Measurements from ENCODE around the gene RAI1. TPM values are rescaled to one million over a fixed set of nuclear protein-coding genes. Genes with fewer than 3 reads are reported as not detected.

Gene RAI1
- total and polyA plus RNA-seq, 2 of the 13 experiments (the other 11 are each of a cell fraction or from before 2014, with no cell fraction given): 3.4 to 5.2 TPM

DNA sequence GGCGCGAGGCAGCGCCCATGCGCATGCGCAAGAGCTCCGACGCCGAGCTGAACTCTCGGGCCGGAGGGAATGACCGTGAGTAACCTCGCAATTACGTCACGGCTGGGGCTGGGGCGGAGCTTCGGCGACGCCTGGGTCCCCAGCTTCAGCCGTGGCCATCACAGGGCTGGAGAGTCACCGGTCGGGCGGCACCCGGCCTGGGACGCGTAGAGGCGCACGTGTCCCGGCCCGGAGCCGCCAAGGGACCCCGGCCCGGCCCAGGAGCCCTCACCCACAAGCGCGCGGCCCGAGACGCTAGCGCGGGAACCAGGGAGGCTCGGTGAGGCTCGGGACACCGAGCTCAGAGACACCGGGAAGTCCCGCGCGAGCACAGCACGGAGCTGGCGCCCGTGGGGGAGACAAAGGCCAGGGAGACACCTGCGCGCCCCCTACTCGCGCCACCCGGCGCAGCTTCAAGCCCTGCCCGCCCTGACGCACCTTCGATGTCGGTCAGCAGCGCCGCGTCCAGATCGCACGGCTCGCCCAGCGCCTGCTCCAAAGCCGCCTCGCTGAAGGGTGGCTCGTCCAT, 155.1 kb downstream of the RAI1 start (continued):
- TF ChIP-seq TEF (CRISPR knock-in tag; IDR thresholded peaks at IDR 0.05) (peak; percentile 70; the same call in 1 of the 2 replicates), ZNF256 (CRISPR knock-in tag; conservative IDR thresholded peaks at IDR 0.05) (0 out of 2 replicates have a peak, but pooled peaks have one; percentile 18), CEBPB (IDR thresholded peaks at IDR 0.05; ENCODE audit: borderline replicate concordance, low read depth, low read length) (peak; percentile 80; the same call in 1 of the 2 replicates), BCL6 (CRISPR knock-in tag; IDR thresholded peaks at IDR 0.05) (peak; percentile 74), ZKSCAN8 (CRISPR knock-in tag; IDR thresholded peaks at IDR 0.05; ENCODE audit: borderline replicate concordance) (0 out of 2 replicates have a peak, but pooled peaks have one; percentile 49), JARID2 (CRISPR knock-in tag; IDR thresholded peaks at IDR 0.05; ENCODE audit: insufficient replicate concordance) (peak; percentile 29), JDP2 (CRISPR knock-in tag; IDR thresholded peaks at IDR 0.05; ENCODE audit: borderline replicate concordance) (0 out of 2 replicates have a peak, but pooled peaks have one; percentile 23), CERS6 (CRISPR knock-in tag; IDR thresholded peaks at IDR 0.05) (no peak; the same call in 1 of the 2 replicates), CAMTA2 (CRISPR knock-in tag; IDR thresholded peaks at IDR 0.05; ENCODE audit: borderline replicate concordance) (peak; percentile 86), NFE2L1 (CRISPR knock-in tag; IDR thresholded peaks at IDR 0.05; ENCODE audit: borderline replicate concordance) (no peak; the same call in 1 of the 2 replicates), ERF (CRISPR knock-in tag; IDR thresholded peaks at IDR 0.05) (peak; percentile 92), ZNF207 (IDR thresholded peaks at IDR 0.05; ENCODE audit: borderline replicate concordance) (no peak), KMT2A (CRISPR knock-in tag; IDR thresholded peaks at IDR 0.05) (no peak), SATB2 (CRISPR knock-in tag; IDR thresholded peaks at IDR 0.05) (peak; percentile 43; the same call in 1 of the 2 replicates), NFKB2 (CRISPR knock-in tag; IDR thresholded peaks at IDR 0.05; ENCODE audit: borderline replicate concordance) (peak; percentile 91), NONO (IDR thresholded peaks at IDR 0.05) (no peak), NONO (CRISPR knock-in tag; conservative IDR thresholded peaks at IDR 0.05) (peak; percentile 85), ZNF234 (CRISPR knock-in tag; conservative IDR thresholded peaks at IDR 0.05) (no peak; the same call in 1 of the 2 replicates), FOXP4 (CRISPR knock-in tag; IDR thresholded peaks at IDR 0.05) (peak; percentile 58), ZNF660 (CRISPR knock-in tag; IDR thresholded peaks at IDR 0.05; ENCODE audit: borderline replicate concordance, low read depth) (no peak), ZNF34 (CRISPR knock-in tag; IDR thresholded peaks at IDR 0.05; ENCODE audit: borderline replicate concordance) (no peak), ZNF776 (CRISPR knock-in tag; IDR thresholded peaks at IDR 0.05) (peak; percentile 79), ZBTB3 (CRISPR knock-in tag; IDR thresholded peaks at IDR 0.05; ENCODE audit: borderline replicate concordance, low read depth) (peak; percentile 72; the same call in 1 of the 2 replicates), SP140L (CRISPR knock-in tag; IDR thresholded peaks at IDR 0.05; ENCODE audit: borderline replicate concordance) (no peak), TMF1 (CRISPR knock-in tag; IDR thresholded peaks at IDR 0.05; ENCODE audit: low read depth) (peak; percentile 53; the same call in 1 of the 2 replicates)
- TF ChIP-seq, protein P1, sequence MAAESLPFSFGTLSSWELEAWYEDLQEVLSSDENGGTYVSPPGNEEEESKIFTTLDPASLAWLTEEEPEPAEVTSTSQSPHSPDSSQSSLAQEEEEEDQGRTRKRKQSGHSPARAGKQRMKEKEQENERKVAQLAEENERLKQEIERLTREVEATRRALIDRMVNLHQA (CRISPR knock-in tag; IDR thresholded peaks at IDR 0.05): no peak
- TF ChIP-seq, protein P2, sequence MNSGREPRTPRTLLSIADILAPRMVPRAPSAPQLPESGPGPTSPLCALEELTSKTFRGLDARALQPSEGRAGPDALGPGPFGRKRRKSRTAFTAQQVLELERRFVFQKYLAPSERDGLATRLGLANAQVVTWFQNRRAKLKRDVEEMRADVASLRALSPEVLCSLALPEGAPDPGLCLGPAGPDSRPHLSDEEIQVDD (CRISPR knock-in tag; IDR thresholded peaks at IDR 0.05; ENCODE audit: borderline replicate concordance): no peak; the same call in 1 of the 2 replicates

Data from HepG2 (cell line).